22Rv1 (cell line): Measurements from ENCODE around the gene CAPN10.

Experiments used
- H3K27ac ChIP-seq: fragments of 450-650 bp; 2 replicates; pipeline ENCODE4 v1.5.1; 2017
- ZFX ChIP-seq: fragments of 450-650 bp; IDR thresholded peaks from 2 replicates; pipeline ENCODE4 v1.6.1; 2017; ENCODE audit warnings: antibody characterized with exemption, borderline replicate concordance
- TF ChIP-seq, protein P1 (sequence below): fragments of 450-650 bp; IDR thresholded peaks from 2 replicates; pipeline ENCODE4 v1.5.1; 2017; ENCODE audit warnings: mild to moderate bottlenecking

The CAPN10 gene

DNA sequence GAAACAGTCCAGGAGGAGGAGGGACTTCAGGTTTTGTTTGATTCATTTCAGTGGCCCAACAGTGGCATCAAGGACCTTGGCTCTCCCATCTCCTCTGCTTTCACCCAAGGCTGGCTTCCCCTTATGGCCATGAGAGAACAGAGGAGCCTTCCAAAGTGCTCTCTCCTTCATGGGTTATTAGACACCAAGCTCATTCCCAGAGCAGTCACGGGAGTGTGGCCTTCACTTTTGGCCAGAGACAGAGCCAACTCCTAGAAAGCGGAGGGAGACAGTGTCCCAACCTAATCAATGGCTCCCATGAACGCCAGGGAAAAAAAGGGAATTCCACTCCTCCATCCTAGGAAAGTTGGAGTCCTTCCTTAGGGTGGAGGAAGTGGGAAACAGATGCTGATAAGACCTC is 27.2 kb upstream of the CAPN10 start:
- TF ChIP-seq ZFX: no peak
- TF ChIP-seq, protein P1, sequence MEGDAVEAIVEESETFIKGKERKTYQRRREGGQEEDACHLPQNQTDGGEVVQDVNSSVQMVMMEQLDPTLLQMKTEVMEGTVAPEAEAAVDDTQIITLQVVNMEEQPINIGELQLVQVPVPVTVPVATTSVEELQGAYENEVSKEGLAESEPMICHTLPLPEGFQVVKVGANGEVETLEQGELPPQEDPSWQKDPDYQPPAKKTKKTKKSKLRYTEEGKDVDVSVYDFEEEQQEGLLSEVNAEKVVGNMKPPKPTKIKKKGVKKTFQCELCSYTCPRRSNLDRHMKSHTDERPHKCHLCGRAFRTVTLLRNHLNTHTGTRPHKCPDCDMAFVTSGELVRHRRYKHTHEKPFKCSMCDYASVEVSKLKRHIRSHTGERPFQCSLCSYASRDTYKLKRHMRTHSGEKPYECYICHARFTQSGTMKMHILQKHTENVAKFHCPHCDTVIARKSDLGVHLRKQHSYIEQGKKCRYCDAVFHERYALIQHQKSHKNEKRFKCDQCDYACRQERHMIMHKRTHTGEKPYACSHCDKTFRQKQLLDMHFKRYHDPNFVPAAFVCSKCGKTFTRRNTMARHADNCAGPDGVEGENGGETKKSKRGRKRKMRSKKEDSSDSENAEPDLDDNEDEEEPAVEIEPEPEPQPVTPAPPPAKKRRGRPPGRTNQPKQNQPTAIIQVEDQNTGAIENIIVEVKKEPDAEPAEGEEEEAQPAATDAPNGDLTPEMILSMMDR: no peak
- H3K27ac ChIP-seq: peak overlapping the region; percentile 98

DNA sequence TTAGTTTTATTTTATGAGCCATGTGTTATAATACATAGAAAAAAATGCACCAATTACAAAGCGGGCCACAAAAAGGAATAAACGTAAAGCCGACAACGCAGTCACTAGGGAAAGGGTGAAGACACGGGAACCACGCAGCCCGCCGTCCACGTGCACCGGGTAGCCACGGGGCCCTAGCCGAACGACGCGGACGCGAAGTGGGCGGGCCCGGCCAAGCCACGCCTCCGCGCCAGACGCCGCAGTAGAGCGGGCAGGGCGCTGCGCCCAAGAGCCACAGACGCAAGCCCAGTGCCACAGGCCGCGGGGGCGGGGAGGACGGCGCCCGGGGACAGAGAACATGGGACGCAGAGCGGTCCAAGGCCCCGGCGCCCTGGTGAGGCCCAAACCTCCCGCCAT is 26.5 kb upstream of the CAPN10 start, which contains the start of gene DUSP28:
TSS of gene DUSP28 (plus strand) at position 274 of the 396 bp plus-strand sequence. CDS start 328 bp downstream, outside the sequence.
- H3K27ac ChIP-seq: peak within 1 kb of the TSS; percentile 98
- TF ChIP-seq ZFX: no peak
- TF ChIP-seq, protein P1: no peak

DNA sequence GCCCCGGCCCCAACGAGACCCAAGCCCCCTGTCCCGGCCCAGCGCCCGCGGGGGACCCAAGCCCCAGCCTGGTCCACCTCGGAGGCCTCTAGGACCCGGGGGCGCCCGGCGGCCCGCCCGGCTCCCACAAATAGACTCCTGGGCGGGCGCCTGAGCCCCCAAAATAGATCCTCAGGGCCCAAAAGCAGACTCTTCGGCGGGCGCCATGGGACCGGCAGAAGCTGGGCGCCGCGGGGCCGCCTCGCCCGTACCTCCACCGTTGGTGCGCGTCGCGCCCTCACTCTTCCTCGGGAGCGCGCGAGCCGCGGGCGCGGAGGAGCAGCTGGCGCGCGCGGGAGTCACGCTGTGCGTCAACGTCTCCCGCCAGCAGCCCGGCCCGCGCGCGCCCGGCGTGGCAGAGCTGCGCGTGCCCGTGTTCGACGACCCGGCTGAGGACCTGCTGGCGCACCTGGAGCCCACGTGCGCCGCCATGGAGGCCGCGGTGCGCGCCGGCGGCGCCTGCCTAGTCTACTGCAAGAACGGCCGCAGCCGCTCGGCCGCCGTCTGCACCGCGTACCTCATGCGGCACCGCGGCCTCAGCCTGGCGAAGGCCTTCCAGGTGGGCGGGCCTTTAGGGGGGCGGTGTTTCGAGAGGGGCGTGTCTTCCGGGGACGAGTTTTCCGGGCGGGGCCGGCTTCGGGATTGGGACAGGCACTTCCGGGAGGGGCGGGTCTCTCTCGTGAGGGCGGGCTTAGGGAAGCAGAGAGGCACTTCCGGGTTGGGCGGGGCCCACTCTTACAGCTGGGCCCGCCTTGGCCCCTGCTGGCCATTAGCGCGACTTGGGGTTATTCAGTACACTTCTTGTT is 25.8 kb upstream of the CAPN10 start:
- peak overlapping the region; percentile 98 for H3K27ac ChIP-seq
- TF ChIP-seq, protein P1: peak; percentile 20; the same call in 1 of the 2 replicates
- no peak for TF ChIP-seq ZFX

DNA sequence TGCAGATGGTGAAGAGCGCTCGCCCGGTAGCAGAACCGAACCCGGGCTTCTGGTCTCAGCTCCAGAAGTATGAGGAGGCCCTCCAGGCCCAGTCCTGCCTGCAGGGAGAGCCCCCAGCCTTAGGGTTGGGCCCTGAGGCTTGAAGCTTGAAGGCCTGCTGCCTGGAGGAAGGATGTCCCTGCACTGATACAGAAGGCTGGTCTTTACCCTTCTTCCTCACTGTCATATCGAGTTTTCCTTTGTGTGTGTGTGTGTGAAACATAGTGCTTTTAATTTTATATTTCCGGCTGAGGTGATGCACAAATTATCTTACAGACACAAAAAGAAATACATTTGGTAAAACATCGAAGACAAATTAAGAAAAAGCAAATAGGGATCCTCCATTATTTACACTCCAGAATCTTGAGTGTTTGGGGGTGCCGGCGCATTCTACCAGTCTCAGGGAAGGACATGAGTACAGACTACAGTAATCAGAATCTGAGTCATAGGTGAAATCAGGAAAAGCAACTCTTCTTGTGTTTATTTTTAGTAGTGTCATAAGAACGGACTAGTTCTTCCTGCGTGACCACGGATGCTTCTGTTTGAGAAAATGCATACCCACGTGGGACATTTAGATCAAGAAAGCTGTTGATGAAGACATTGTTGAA is 25.1 kb upstream of the CAPN10 start:
- peak overlapping the region; percentile 98 for H3K27ac ChIP-seq

DNA sequence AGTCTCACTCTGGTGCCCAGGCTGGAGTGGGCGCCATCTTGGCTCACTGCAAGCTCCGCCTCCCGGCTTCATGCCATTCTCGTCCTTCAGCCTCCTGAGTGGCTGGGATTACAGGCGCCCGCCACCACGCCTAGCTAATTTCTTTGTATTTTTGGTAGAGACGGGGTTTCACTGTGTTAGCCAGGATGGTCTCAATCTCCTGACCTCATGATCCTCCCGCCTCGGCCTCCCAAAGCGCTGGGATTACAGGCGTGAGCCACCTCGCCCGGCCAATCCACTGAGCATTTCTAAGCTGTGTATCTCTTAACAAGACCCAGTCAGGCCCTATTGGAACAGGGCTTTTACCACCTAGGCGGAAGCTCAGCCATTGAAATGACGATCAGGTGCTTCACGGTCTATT is 23.3 kb upstream of the CAPN10 start:
- peak overlapping the region; percentile 98 for H3K27ac ChIP-seq

More for the DNA sequence above, 25.1 kb upstream of the CAPN10 start:
- TF ChIP-seq, protein P1: peak; percentile 9; the same call in 1 of the 2 replicates
- no peak for TF ChIP-seq ZFX

DNA sequence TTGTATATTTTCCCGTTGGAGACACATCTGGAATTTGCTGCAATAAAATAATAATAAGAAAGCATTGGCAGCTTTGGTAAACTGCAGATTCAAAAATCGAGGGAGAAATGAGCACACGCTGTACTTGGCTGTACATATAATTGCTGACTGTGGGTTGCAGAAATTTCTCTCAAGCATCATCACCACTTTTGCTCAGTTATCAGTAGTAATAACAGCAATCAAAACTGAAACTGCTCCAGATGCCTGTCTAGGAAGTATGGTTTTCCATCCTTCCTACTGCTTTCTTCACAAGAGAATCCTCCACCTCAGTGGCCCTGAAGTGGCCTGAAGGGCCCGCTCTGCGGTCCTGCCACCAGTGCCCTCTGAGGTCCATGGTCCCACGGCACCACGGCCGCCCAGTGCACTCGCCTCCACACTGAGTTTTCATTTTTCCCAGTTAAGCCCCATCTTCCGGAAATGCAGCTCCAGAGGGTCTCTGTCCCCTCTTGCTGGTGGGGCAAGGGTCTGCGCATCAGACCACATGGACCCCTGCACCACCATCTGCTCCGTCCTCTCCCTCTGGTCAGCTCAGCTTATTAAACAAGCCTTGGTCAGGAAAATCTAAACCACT is 22.5 kb upstream of the CAPN10 start:
- H3K27ac ChIP-seq: peak overlapping the region; percentile 98; the same call in 1 of the 2 replicates

More for the DNA sequence above, 22.5 kb upstream of the CAPN10 start:
- TF ChIP-seq, protein P1: no peak
- TF ChIP-seq ZFX: no peak
